Mesenchymal stem cell (in vitro differentiated cells and primary cell): ENCODE results near the gene TBC1D16.

Experiments
- DNase-seq: peaks from one replicate; pipeline ENCODE4 v3.0.0-alpha.2; 2013
- H2AFZ ChIP-seq: one replicate; pipeline ENCODE4 v1.6.1; 2013; ENCODE audit warnings: low read depth, mild to moderate bottlenecking, control low read depth, inconsistent platforms, low read length, moderate library complexity
- H2AK5ac ChIP-seq: 2 replicates; pipeline ENCODE4 v1.6.1; 2013; ENCODE audit warnings: low read length, moderate library complexity, mild to moderate bottlenecking, inconsistent platforms; ENCODE audit not compliant: severe bottlenecking
- H2BK120ac ChIP-seq: one replicate; pipeline ENCODE4 v1.6.1; 2013; ENCODE audit warnings: low read depth, mild to moderate bottlenecking, inconsistent platforms, low read length, moderate library complexity
- H2BK12ac ChIP-seq, 2 experiments: one replicate each; pipeline ENCODE4 v1.6.1; 2013; ENCODE audit warnings: inconsistent platforms in 2 of 2, low read length in 2 of 2, mild to moderate bottlenecking in 2 of 2, moderate library complexity in 2 of 2, control low read depth in 1 of 2
- H2BK15ac ChIP-seq: one replicate; pipeline ENCODE4 v1.6.1; 2013; ENCODE audit warnings: mild to moderate bottlenecking, low read depth, inconsistent platforms; ENCODE audit not compliant: poor library complexity, severe bottlenecking
- H2BK5ac ChIP-seq: 2 replicates; pipeline ENCODE4 v1.6.1; 2013; ENCODE audit warnings: low read depth, mild to moderate bottlenecking, low read length, control low read depth, inconsistent platforms; ENCODE audit not compliant: poor library complexity, severe bottlenecking
- H3K14ac ChIP-seq, 2 experiments: one replicate each; pipeline ENCODE4 v1.6.1; 2013; ENCODE audit warnings: inconsistent platforms in 2 of 2, low read length in 2 of 2, control low read depth in 1 of 2, mild to moderate bottlenecking in 1 of 2, moderate library complexity in 1 of 2
- H3K18ac ChIP-seq, 2 experiments: one replicate each; pipeline ENCODE4 v1.6.1; 2013; ENCODE audit warnings: inconsistent platforms in 2 of 2, low read length in 2 of 2, control low read depth in 1 of 2, low read depth in 1 of 2, mild to moderate bottlenecking in 1 of 2
- H3K23ac ChIP-seq, 2 experiments: one replicate each; pipeline ENCODE4 v1.6.1; 2013; ENCODE audit warnings: inconsistent platforms in 2 of 2, low read length in 2 of 2, mild to moderate bottlenecking in 2 of 2, moderate library complexity in 2 of 2, control low read depth in 1 of 2
- H3K27ac ChIP-seq: 2 replicates; pipeline ENCODE4 v1.5.1; 2013; ENCODE audit warnings: mild to moderate bottlenecking, moderate library complexity, low read length, control low read depth, inconsistent platforms; ENCODE audit not compliant: poor library complexity, severe bottlenecking
- H3K27me3 ChIP-seq, 2 experiments: 2 replicates each; pipeline versions ENCODE4 v1.6.1 to v1.7.0; 2013; ENCODE audit warnings: low read length in 2 of 2, mild to moderate bottlenecking in 2 of 2, moderate library complexity in 2 of 2, control low read depth in 1 of 2, inconsistent platforms in 1 of 2; ENCODE audit not compliant: control insufficient read depth in 1 of 2, insufficient read depth in 1 of 2
- H3K36me3 ChIP-seq, 2 experiments: 2 replicates each; pipeline versions ENCODE4 v1.6.1 to v1.7.0; 2013; ENCODE audit warnings: low read length in 2 of 2, control low read depth in 1 of 2, inconsistent platforms in 1 of 2, low read depth in 1 of 2, mild to moderate bottlenecking in 1 of 2; ENCODE audit not compliant: insufficient read depth in 2 of 2, control insufficient read depth in 1 of 2
- H3K4ac ChIP-seq, 2 experiments: one replicate each; pipeline ENCODE4 v1.6.1; 2013; ENCODE audit warnings: inconsistent platforms in 2 of 2, low read length in 2 of 2, mild to moderate bottlenecking in 2 of 2, moderate library complexity in 2 of 2, control low read depth in 1 of 2, low read depth in 1 of 2
- H3K4me1 ChIP-seq: 2 replicates; pipeline ENCODE4 v1.6.1; 2013; ENCODE audit warnings: low read depth, low read length, control low read depth; ENCODE audit not compliant: control insufficient read depth, insufficient read depth
- H3K4me2 ChIP-seq: 2 replicates; pipeline ENCODE4 v1.6.1; 2013; ENCODE audit warnings: low read length, mild to moderate bottlenecking, inconsistent platforms; ENCODE audit not compliant: poor library complexity, severe bottlenecking
- H3K4me3 ChIP-seq, 2 experiments: 2 replicates each; pipeline versions ENCODE4 v1.5.1 to v1.7.0; 2013; ENCODE audit warnings: low read length in 2 of 2, mild to moderate bottlenecking in 2 of 2, control low read depth in 1 of 2, low read depth in 1 of 2; ENCODE audit not compliant: insufficient read depth in 1 of 2
- H3K79me1 ChIP-seq: replicated peaks from 2 replicates; pipeline ENCODE4 v1.6.1; 2013; ENCODE audit warnings: mild to moderate bottlenecking, control low read depth, low read length, inconsistent platforms; ENCODE audit not compliant: poor library complexity, severe bottlenecking
- H3K9ac ChIP-seq: 2 replicates; pipeline ENCODE4 v1.7.0; 2013; ENCODE audit warnings: mild to moderate bottlenecking, low read length, moderate library complexity
- H3K9me3 ChIP-seq: 2 replicates; pipeline ENCODE4 v1.7.0; 2013; ENCODE audit warnings: mild to moderate bottlenecking, low read length; ENCODE audit not compliant: control insufficient read depth
- H4K8ac ChIP-seq: one replicate; pipeline ENCODE4 v1.6.1; 2013; ENCODE audit warnings: inconsistent platforms, mild to moderate bottlenecking, low read length, moderate library complexity
- H4K91ac ChIP-seq: one replicate; pipeline ENCODE4 v1.6.1; 2013; ENCODE audit warnings: mild to moderate bottlenecking, low read length, inconsistent platforms
- WGBS: methylation state at CpG from one replicate; pipeline ENCODE4 v1.1.7; 2013; ENCODE audit warnings: mixed read lengths; 5-methylcytosine and 5-hydroxymethylcytosine counted together

The TBC1D16 gene

DNA sequence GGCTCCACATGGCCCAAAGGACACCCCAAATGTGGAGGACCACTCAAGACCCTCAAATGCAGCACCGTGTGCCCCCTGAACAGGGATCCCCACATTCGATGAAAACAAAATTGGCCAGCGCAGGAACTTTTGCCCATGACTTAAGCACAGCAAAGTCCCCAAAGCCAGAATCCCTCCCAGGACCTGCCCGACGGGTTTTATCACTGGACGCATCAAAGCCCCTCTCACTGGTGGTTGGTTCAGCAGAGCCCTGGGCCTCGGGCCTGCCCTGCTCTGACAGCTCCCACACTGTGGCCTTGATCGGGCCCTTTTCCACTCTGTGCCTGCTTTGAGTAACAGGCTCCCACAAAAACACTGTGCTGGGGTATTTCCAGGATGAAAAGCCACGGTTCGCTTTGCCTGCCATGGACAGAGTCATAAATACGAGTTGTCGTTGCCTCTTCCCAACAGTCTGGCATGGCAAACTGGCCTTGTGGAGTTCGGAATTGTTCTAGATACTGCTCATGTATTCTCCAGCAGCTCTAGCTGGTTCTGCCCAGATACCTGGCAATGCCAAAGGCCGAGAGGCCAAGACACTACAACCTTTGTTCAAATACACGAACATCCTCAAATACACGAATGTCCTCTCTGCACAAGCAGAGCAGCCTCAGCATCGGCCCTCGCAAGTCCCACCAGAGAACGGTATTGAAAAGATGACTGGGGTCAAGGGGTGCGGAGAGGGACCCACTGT, 46.4 kb downstream of the TBC1D16 start:
- WGBS = 93% methylated on average over 20 of the region's 20 CpGs
- Histone ChIP-seq H3K18ac (no peak overlapping the region), H3K4me3 (no peak overlapping the region), H3K4me1 (peaks cover 51% of the 10 kb centered on the region), H3K23ac (no peak overlapping the region), H4K8ac (no peak overlapping the region), H3K27me3 (no peaks in the 10 kb centered on the region), H3K27ac (no peak overlapping the region), H2BK15ac (no peak overlapping the region), H4K91ac (no peak overlapping the region), H3K79me1 (peaks cover 35% of the 10 kb centered on the region), H2BK12ac (no peak overlapping the region), H2AFZ (no peak overlapping the region), H3K4ac (no peak overlapping the region), H2BK5ac (no peak overlapping the region), H3K9me3 (no peaks in the 10 kb centered on the region), H2AK5ac (peak overlapping the region; percentile 36), H3K4me2 (no peak overlapping the region), H3K9ac (peak overlapping the region; percentile 89), H3K36me3 (peaks cover 0 to 3% of the 10 kb centered on the region in 2 experiments), H3K14ac (no peak overlapping the region), H2BK120ac (no peak overlapping the region)
- no peak for DNase-seq

DNA sequence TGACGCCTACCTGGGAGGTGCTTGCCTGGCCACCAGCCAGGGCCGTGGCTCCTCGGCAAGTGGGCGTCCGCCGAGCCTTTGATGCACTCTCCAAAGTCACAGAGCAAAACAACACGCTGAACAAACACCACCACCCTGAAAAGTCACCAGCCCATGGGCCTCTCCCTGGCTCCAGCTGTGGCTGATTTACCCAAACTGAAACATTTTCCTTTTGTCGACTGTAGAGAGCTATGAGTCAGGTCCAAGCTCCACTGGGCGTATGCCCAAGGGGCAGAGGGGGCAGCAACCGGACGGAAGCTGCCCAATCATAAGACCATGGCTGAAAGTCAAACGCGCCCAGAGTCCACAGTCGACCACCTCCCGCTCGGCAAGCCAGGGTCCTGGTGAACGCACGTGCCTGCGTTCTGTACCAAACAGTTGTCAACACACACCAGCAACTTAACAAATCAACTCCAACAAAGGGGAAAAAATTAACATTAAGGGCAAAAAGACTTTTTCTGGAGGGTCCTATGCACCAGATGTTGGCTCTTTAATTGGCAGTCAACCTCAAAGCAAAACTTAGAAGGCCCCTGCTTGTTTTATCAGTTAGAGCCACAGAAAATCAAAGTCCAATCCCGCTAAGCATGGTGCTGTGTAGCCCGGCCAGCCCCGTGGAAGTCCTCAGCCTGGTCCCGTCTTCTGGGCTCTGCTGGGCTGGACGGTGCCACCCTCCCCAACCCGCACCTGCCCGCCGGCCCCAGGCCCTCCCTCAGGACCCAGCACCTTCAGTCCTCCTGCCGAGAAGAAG, 47.3 kb downstream of the TBC1D16 start:
- Histone ChIP-seq H2BK120ac (no peak overlapping the region), H3K4me3 (peak overlapping the region in 1 of 2 experiments; percentile 67), H2BK5ac (no peak overlapping the region), H3K4ac (no peak overlapping the region), H3K27ac (peak overlapping the region; percentile 42), H3K79me1 (peaks cover 37% of the 10 kb centered on the region), H3K36me3 (peaks cover 0 to 3% of the 10 kb centered on the region in 2 experiments), H2BK12ac (no peak overlapping the region), H3K9ac (peak overlapping the region; percentile 89), H2BK15ac (no peak overlapping the region), H3K18ac (peak overlapping the region in 1 of 2 experiments; percentile 6), H3K4me2 (peak overlapping the region; percentile 30), H4K8ac (no peak overlapping the region), H4K91ac (no peak overlapping the region), H2AFZ (no peak overlapping the region), H3K27me3 (no peaks in the 10 kb centered on the region), H3K9me3 (no peaks in the 10 kb centered on the region), H3K4me1 (peaks cover 44% of the 10 kb centered on the region), H3K14ac (peak overlapping the region in 1 of 2 experiments; percentile 13), H2AK5ac (no peak overlapping the region), H3K23ac (no peak overlapping the region)
- DNase-seq = peak; percentile 60
- 71% methylated on average over 28 of the region's 28 CpGs for WGBS

DNA sequence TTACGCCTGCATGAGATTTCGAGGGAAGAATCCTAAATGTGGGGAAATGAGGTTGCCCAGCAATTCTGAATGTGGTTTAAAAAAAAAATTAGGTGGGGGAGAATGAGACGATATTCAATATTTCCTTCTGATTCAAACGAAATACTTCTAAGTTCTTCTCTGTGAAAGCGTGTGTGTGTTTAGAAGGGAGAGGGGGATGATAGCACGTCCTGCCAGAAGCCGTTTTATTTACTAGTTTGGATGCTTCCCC, 47.8 kb downstream of the TBC1D16 start:
- no peak overlapping the region for H2BK12ac ChIP-seq
- DNase-seq = no peak
- no peak overlapping the region for H2AK5ac ChIP-seq
- no peak overlapping the region for H2BK120ac ChIP-seq
- peaks cover 2 to 6% of the 10 kb centered on the region in 2 experiments for H3K36me3 ChIP-seq
- no peak overlapping the region for H3K23ac ChIP-seq
- H2BK15ac ChIP-seq = peak overlapping the region; percentile 44
- H3K4ac ChIP-seq = no peak overlapping the region
- peaks cover 43% of the 10 kb centered on the region for H3K4me1 ChIP-seq
- 79% methylated on average over 7 of the region's 7 CpGs for WGBS
- H3K4me3 ChIP-seq = peak overlapping the region in 1 of 2 experiments; percentile 67
- H3K4me2 ChIP-seq = peak overlapping the region; percentile 30
- H2BK5ac ChIP-seq = no peak overlapping the region
- H2AFZ ChIP-seq = no peak overlapping the region
- peak overlapping the region in 1 of 2 experiments; percentile 13 for H3K14ac ChIP-seq
- H3K27ac ChIP-seq = peak overlapping the region; percentile 42
- H3K9ac ChIP-seq = peak overlapping the region; percentile 89
- H3K18ac ChIP-seq = peak overlapping the region in 1 of 2 experiments; percentile 6
- H3K27me3 ChIP-seq = no peaks in the 10 kb centered on the region
- peaks cover 40% of the 10 kb centered on the region for H3K79me1 ChIP-seq
- no peaks in the 10 kb centered on the region for H3K9me3 ChIP-seq
- no peak overlapping the region for H4K8ac ChIP-seq
- H4K91ac ChIP-seq = no peak overlapping the region

DNA sequence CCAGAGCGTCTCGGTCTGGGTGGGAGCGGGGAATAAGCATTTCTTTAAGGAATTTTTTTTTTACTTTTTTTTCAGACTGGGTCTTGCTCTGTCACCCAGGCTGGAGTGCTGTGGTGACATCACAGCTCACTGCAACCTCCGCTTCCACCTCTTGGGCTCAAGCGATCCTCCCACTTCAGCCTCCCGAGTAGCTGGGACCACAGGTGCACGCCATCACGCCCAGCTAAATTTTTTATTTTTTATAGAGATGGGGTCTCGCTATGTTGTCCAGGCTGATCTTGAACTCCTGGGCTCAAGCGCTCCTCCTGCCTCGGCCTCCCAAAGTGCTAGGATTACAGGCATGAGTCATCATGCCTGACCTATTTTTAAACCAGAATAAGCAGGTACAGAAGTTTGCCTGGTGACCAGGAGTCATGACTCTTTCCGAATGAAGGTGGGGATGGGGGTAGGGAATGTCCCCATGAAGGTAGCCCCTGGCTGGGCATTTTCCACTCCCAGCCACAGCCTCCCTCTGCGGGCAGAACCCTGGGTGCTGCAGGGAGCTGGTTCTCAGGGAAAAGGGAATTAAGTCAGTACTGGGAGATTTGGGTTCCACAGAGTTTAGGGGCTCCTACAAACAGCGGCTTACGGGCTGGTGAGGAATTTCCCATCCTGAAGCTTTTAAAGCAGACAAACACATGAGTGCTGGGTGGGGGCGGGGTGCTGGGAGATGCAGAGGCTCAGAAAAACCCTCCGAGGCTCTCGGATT, 48.3 kb downstream of the TBC1D16 start:
- Histone ChIP-seq H3K18ac (peak overlapping the region in 1 of 2 experiments; percentile 19), H3K4me2 (no peak overlapping the region), H4K91ac (no peak overlapping the region), H2BK12ac (no peak overlapping the region), H3K4ac (no peak overlapping the region), H3K4me1 (peaks cover 39% of the 10 kb centered on the region), H3K14ac (no peak overlapping the region), H3K9ac (peak overlapping the region; percentile 89), H3K9me3 (no peaks in the 10 kb centered on the region), H2AK5ac (no peak overlapping the region), H3K4me3 (peak overlapping the region in 1 of 2 experiments; percentile 67), H3K79me1 (peaks cover 41% of the 10 kb centered on the region), H2BK120ac (no peak overlapping the region), H3K23ac (no peak overlapping the region), H3K27me3 (no peaks in the 10 kb centered on the region), H3K36me3 (peaks cover 3 to 7% of the 10 kb centered on the region in 2 experiments), H2AFZ (no peak overlapping the region), H2BK5ac (no peak overlapping the region), H2BK15ac (peak overlapping the region; percentile 44), H4K8ac (peak overlapping the region; percentile 7), H3K27ac (no peak overlapping the region)
- DNase-seq = no peak
- 91% methylated on average over 18 of the region's 18 CpGs for WGBS
